NK-92 (cell line): ENCODE results near the gene CNN3.

Experiments used
- DNase-seq: peaks from one replicate; lab custom pipeline; 2025; ENCODE audit not compliant: unreplicated experiment; lab: John Stamatoyannopoulos, UW

Gene CNN3

GRCh38 chr1:94858276-94858675 lies 68.6 kb downstream of the CNN3 start:
- DNase-seq = no peak

- no peak for DNase-seq
Measured at GRCh38 chr1:94856868-94857267, 70.0 kb downstream of the CNN3 start.

- DNase-seq = no peak
Measured at GRCh38 chr1:94856004-94856403, 70.9 kb downstream of the CNN3 start.

- DNase-seq = no peak
Measured at GRCh38 chr1:94855307-94855700, 71.6 kb downstream of the CNN3 start.

- no peak for DNase-seq
Measured at GRCh38 chr1:94854458-94855306, 72.2 kb downstream of the CNN3 start.

- DNase-seq = no peak
Measured at GRCh38 chr1:94852788-94853187, 74.1 kb downstream of the CNN3 start.

GRCh38 chr1:94851571-94851970 lies 75.3 kb downstream of the CNN3 start:
- DNase-seq = no peak
